HG02642 (cell line): ENCODE measurements around the gene KANK2.
A peak's percentile ranks its signal among the peaks of the same experiment; 100 is the strongest.
"Not testable (repeated sequence)": the region's sequence is repeated elsewhere in the genome, so short reads cannot be mapped to it uniquely, and the experiment has no call there.

ENCODE experiments used
- ATAC-seq: cut with Tn5 transposase; IDR thresholded peaks from one replicate; pipeline ENCODE4 v1.9.1; 2021; ENCODE audit warnings: mild to moderate bottlenecking; ENCODE audit not compliant: unreplicated experiment, poor library complexity

The KANK2 gene

DNA sequence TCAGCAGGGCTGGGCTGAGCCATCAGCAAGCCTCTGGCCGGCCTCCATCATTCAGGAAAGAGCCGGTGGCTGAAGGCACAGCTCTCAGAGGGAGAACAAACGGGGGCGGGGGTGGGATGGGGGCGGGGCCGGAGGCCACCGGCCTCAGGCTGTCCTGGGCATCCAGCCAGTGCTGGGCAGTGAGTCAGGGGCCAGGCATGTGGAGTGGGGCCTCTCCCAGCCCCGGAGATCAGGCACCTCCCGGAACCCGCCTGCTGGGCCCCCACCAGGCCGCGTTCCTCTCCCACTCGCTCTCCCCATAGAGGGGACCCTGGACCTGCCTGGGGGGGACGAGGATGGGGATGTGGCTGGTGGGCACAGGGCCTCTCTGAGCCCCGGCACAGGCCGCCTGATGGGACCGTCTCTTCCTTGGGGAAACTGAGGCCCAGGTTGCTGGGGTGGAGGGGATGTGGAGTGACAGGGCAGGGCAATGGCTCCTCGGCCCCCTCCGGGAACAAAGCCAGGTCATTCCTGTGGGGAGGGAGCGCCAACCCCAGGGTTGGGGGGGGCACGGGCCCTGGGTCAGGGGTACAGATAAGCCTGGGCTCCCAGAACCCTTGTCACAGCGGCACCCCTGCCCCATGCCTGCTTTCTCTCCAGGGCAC lies 54.7 kb downstream of the KANK2 start:
- ATAC-seq = no peak

DNA sequence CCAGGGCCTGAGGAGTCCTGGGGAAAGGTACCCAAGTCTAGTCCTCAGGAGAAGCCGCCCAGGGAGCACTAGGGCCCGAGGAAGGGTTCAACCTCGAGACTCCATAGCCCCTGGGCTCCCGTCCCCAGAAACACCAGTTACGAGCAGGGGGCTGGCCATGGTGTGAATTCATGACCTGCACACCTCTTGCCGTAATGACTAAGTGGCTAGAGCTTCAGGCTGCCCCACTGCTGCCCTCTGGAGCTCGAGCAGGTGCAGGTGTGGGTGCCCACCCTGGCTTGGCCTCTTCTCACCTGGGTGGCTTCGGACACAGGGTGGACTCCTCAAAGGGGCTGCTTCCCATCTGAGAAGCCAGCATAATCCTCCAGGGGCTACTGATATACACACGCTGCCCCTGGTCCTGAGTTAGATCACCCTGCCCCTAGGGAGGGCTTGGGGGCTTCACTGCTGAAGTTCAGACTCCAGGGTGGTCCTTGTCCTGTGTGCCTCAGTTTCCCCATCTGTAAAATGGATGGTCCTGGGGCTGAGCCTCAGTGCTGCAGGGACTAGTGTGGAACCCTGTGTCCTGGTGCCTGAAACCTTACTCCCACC lies 55.3 kb downstream of the KANK2 start:
- ATAC-seq = no peak

DNA sequence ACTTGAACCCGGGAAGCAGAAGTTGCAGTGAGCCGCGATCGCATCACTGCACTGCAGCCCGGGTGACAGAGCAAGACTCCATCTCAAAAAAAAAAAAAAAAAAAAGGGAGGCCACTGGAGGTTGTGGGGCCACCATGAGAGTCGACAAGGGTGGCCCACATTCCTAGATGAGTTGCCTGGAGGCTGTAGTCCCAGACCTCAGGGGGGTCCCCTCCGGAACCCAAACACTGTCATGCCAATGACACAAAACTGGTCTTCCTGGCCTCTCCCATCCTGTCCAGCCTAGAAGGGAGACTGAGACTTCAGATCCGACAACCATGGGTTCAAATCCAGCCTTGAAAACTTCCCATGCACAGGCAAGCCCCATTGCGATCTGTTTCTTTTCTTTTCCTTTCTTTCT lies 56.4 kb downstream of the KANK2 start:
- no peak for ATAC-seq

DNA sequence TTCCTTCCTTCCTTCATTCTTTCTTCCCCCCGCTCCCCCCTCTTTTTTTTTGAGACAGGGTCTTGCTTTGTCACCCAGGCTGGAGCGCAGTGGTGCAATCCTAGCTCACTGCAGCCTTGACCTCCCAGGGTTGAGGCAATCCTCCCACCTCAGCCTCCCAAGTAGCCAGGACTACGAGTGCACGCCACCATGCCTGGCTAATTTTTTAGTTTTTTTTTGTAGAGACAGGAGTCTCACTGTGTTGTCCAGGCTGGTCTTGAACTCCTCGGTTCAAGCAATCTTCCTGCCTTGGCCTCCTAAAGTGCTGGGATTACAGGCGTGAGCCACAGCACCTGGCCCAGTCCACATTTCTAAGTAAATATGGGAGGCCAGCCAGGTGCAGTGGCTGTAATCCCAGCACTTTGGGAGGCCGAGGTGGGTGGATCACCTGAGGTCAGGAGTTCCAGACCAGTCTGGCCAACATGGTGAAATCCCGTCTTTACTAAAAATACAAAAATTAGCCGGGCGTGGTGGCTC lies 57.3 kb downstream of the KANK2 start:
- not testable (repeated sequence) for ATAC-seq

DNA sequence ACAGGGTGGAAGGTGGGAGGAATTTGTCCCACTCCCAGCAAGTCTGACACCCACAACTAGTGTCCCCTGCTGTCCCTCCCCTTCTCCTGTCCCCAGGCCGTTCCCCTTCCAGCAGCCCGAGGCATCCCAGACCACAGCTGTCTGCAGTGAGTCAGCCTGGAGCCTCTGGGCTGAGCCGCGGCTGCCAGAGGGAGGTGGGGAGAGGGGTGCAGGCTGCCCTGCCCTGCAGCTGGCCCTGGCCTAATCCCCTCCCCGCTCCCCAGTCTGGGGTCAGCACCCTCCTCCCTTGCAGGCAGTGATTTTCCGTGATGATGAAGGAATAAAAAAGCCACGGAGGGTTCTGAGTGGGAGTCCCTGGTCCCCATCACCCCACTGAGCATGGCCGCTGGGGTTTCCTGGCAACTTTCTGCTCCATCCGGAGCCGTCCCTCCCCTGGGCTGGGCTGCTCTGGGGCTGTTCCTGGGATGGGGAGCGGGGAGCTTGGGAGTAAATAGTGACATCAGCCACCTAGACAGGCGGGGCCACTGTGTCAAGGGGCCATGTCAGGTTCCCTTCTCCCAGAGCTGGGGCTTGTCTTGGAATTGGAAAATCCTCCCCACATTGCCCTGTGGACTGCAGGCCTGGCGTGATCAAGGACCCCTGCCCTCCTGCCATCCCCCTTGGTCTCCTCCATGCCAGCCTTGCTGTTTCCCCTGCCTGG lies 58.6 kb downstream of the KANK2 start:
- no peak for ATAC-seq

DNA sequence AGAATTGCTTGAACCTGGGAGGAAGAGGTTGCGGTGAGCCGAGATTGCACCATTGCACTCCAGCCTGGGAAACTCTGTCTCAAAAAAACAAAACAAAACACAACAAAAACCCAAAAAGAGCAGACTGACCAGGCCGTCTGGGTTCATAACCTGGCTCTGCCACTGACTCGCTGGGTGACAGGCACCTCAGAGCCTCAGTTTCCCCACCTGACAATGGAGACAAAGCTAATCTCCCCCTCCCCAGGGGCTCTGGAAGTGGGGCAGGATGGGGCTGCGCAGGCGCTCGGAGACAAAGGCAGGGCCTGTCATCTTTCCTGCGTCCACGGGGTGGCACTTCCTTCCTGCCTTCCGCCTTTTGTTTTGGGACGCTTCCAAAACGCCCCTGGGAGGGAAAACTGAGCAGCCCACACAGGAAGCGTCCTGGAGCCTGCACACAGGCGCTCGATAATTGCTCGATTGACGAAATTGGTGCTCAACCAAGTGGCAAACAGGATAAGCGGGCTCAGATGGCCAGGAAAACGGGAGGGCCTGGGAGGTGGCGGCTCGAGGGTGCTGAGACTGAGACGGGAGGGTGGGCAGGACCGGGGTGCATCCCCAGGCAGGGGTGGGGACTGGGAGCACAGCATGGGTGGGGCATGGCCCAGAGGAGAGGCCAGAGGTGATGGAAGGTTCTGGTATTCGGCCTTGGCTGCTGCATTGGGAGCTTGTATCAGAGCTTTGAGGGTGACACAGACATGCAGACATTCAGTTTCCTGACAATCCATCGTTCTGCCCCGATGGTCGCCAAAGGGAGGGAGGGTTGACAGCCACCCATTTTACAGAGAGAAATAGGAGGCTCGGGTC lies 59.6 kb downstream of the KANK2 start:
- ATAC-seq = no peak

DNA sequence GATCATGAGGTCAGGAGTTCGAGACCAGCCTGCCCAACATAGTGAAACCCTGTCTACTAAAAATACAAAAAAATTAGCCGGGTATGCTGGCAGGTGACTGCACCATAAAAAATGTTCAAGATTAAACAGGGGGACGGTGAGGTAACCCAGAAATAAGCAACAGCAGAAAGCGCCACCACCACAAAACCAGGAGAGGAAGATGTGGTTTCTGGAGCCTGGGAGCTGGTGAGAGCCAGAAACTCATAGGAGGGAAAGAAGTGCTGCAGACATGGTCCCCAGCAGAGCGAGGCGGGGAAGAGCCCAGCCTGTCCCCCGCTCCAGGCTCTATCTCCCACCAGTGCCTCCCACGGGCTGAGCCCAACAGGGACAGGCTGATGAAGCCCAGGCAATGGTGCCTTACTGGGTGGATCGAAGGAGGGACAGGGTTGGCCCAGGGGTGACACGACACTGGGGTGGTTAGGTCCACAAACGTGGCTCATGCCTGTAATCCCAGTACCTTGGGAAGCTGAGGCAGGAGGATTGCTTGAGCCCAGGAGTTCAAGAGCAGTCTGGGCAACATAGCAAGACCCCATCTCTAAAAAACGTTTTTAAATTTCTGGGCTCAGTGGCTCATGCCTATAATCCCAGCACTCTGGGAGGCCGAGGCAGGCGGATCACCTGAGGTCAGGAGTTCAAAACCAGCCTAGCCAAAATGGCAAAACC lies 60.8 kb downstream of the KANK2 start:
- no peak for ATAC-seq

DNA sequence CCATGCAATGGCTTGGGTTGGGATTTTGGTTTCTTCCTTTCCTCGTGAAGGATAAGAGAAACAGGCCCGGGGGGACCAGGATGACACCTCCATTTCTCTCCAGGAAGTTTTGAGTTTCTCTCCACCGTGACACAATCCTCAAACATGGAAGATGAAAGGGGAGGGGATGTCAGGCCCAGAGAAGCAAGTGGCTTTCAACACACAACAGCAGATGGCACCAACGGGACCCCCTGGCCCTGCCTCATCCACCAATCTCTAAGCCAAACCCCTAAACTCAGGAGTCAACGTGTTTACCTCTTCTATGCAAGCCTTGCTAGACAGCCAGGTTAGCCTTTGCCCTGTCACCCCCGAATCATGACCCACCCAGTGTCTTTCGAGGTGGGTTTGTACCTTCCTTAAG lies 65.9 kb downstream of the KANK2 start:
- no peak for ATAC-seq

DNA sequence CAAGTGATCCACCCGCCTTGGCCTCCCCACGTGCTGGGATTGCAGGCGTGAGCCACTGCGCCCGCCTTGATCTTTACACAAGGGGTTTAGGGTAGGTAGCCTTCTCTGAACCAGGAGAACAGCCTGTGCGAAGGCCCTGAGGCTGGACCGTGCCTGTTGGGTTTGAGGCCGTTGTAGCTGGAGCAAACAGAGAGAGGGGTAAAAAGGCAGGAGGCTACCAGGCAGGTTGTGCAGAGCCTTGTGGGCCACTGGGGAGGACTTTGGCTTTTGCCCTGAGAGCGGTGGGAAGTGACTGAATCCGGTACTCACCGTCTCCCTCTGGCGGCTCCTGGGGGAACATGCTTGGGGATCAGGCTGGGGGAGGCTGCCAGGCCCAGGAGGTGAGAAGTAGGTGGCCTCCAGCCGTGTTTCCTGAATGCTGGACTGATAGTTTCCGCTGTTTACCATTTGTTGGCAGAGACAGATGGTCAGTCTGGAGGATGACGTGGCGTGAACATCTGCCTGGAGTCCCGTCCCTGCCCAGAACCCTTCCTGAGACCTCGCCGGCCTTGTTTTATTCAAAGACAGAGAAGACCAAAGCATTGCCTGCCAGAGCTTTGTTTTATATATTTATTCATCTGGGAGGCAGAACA lies 66.4 kb downstream of the KANK2 start:
- no peak for ATAC-seq

DNA sequence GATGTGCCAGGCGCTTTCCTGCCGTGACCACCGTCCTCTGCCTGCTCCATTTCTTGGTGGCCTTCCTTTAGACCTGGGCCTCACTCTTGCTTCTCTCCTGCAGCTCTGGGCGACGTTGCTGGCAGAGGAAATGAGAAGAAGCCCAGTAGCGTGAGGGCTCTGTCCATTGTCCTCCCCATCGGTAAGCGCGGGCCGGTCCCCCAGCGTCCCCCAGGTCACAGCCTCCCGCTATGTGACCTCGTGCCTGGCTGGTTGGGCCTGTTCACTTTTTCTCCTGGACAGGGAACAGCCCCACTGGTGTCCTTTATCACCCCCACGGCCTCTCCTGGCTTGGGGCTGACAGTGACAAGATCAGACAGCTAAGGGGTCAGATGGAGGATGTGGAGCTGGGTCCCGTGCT lies 69.4 kb downstream of the KANK2 start:
- no peak for ATAC-seq

DNA sequence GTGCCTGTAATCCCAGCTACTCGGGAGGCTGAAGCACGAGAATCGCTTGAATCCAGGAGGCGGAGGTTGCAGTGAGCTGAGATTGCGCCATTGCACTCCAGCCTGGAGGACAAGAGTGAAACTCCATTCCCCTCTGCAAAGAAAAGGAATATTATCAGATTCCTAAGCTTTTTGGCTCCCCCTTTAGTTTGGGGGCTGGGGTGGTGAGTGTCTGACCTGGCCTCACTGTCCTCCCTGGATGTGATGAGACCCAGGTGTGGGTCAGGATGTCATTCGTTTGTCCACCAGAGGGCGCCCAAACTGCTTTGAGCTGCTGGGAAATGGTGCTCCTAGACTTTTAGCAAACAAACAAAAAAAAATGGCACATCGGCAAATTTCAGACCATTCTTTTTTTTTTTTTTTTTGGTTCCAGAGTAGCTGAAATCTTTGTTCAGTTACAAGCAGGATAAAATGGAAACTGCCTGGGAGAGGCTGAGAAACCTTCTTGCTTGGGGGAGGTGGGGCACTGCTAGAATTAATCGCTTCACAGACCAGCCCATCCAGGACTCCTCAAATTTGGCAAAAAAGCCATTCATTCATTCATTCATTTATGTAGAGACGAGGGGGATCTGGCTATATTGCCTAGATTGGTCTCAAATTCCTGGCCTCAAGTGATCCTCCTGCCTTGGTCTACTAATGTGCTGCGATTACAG lies 71.2 kb downstream of the KANK2 start:
- peak; percentile 50 for ATAC-seq

DNA sequence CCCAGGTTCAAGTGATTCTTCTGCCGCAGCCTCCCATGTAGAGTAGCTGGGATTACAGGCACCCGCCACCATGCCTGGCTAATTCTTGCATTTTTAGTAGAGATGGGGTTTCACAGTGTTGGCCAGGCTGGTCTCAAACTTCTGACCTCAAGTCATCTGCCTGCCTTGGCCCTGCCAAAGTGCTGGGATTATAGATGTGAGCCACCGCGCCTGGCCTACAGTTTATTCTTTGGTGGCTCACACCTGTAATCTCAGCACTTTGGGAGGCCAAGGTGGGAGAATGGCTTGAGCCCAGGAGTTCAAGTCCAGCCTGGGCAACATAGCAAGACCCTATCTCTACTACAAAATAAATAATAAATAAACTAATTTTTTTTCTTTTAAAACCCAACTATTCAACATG lies 73.2 kb downstream of the KANK2 start:
- not testable (repeated sequence) for ATAC-seq

DNA sequence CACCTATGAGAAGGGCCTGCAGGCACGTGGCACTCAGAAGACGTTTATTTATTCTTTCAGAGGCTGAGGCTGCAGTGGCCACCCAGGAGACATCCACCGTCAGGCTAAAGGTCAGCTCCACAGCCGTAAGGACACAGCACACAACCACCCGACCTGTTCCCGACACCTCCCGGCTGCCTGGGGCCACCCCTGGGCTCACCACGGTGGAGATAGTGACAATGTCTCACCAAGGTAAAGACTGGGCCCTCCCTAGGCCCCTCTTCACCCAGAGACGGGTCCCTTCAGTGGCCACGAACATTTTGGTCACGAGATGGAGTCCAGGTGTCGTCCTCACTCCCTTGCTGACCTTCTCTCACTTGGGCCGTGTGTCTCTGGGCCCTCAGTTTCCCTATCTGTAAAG lies 74.2 kb downstream of the KANK2 start:
- ATAC-seq = no peak

DNA sequence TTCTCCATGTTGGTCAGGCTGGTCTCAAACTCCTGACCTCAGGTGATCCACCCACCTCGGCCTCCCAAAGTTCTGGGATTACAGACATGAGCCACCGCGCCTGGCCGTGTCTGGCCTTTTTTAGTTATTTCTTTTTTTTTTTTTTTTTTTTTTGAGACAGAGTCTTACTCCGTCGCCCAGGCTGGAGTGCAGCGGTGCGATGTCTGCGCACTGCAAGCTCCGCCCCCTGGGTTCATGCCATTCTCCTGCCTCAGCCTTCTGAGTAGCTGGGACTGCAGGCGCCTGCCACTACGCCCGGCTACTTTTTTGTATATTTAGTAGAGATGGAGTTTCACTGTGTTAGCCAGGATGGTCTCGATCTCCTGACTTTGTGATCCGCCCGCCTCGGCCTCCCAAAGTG lies 75.4 kb downstream of the KANK2 start:
- ATAC-seq = not testable (repeated sequence)

DNA sequence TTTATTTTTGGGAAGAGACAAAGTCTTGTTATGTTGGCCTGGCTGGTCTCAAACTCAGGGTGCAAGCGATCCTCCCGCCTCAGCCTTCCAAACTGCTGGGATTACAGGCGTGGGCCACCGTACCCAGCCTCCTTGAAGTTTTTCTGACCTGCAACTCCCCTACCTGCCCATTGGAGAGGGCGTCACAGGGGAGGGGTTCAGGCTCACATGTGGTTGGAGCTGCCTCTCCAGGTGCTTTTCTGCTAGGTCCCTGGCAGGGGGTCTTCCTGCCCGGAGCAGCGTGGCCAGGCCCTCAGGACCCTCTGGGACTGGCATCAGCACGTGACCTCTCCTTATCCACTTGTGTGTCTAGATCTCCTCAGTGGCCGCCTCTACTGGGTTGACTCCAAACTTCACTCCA lies 80.8 kb downstream of the KANK2 start:
- no peak for ATAC-seq

DNA sequence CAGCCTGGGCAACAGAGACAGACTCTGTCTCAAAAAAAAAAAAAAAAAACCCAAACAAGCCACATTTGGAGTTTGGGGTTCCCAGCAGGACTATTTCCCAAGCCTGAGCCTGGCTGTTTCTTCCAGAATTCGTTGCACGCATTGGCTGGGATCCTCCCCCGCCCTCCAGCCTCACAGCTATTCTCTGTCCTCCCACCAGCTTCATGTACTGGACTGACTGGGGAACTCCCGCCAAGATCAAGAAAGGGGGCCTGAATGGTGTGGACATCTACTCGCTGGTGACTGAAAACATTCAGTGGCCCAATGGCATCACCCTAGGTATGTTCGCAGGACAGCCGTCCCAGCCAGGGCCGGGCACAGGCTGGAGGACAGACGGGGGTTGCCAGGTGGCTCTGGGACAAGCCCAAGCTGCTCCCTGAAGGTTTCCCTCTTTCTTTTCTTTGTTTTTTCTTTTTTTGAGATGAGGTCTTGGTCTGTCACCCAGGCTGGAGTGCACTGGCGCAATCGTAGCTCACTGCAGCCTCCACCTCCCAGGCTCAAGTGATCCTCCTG lies 81.4 kb downstream of the KANK2 start:
- no peak for ATAC-seq

DNA sequence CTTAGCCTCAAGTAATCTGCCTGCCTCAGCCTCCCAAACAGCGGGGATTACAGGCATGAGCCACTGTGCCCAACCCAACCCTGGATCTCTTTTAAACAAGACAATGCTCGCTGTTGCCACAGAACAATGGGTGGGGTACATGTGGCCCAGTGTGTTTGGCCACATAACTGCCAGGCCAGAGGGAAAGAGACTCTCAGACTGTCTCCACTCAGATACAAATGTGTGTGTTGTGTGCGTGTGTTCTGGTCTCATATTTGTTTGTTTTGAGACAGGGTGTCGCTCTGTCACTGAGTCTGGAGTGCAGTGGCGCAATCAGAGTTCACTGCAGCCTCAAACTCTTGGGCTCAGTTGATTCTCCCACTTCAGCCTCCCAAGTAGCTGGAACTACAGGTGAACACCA lies 82.3 kb downstream of the KANK2 start:
- ATAC-seq = no peak
